ENCODE measurements around the gene ZNF462. TPM values are rescaled to one million over a fixed set of nuclear protein-coding genes. Genes with fewer than 3 reads are reported as not detected.
"Not testable (repeated sequence)": the region's sequence is repeated elsewhere in the genome, so short reads cannot be mapped to it uniquely, and the experiment has no call there.

Gene ZNF462
- total RNA-seq, 1 donor from 2014 or later, result 199 TPM

GRCh38 chr9:106843371-106843770, 19.6 kb upstream of the ZNF462 start:
- TF ChIP-seq CTCF (conservative IDR thresholded peaks at IDR 0.05), result no peak
- no peak overlapping the region for H3K4me3 Mint-ChIP-seq
- no peaks in the 10 kb centered on the region for H3K27me3 Mint-ChIP-seq (ENCODE audit: low read depth)
- no peaks in the 10 kb centered on the region for H3K4me1 Mint-ChIP-seq
- H3K9me3 Mint-ChIP-seq, result no peaks in the 10 kb centered on the region
- H3K36me3 Mint-ChIP-seq (ENCODE audit: low read depth), result no peaks in the 10 kb centered on the region
- DNase-seq (ENCODE audit: low read depth, low spot score), result no peak
- H3K27ac Mint-ChIP-seq (ENCODE audit: unreplicated experiment), result no peak overlapping the region

- DNase-seq (ENCODE audit: low read depth, low spot score), result no peak
- Mint-ChIP-seq H3K4me3 (no peak overlapping the region), H3K4me1 (no peaks in the 10 kb centered on the region), H3K27ac (ENCODE audit: unreplicated experiment) (no peak overlapping the region), H3K27me3 (ENCODE audit: low read depth) (no peaks in the 10 kb centered on the region), H3K36me3 (ENCODE audit: low read depth) (no peaks in the 10 kb centered on the region), H3K9me3 (no peaks in the 10 kb centered on the region)
- TF ChIP-seq CTCF (conservative IDR thresholded peaks at IDR 0.05), result no peak
Observed at GRCh38 chr9:106846307-106846706, 16.7 kb upstream of the ZNF462 start.

GRCh38 chr9:106846857-106847256, 16.1 kb upstream of the ZNF462 start:
- TF ChIP-seq CTCF (conservative IDR thresholded peaks at IDR 0.05), result no peak
- Mint-ChIP-seq H3K27ac (ENCODE audit: unreplicated experiment) (no peak overlapping the region), H3K36me3 (ENCODE audit: low read depth) (no peaks in the 10 kb centered on the region), H3K27me3 (ENCODE audit: low read depth) (no peaks in the 10 kb centered on the region), H3K4me1 (no peaks in the 10 kb centered on the region), H3K9me3 (no peaks in the 10 kb centered on the region), H3K4me3 (no peak overlapping the region)
- no peak for DNase-seq (ENCODE audit: low read depth, low spot score)

GRCh38 chr9:106851640-106852039, 11.3 kb upstream of the ZNF462 start:
- not testable (repeated sequence) for H3K36me3 Mint-ChIP-seq (ENCODE audit: low read depth); H3K9me3 Mint-ChIP-seq; H3K27ac Mint-ChIP-seq (ENCODE audit: unreplicated experiment); H3K4me1 Mint-ChIP-seq; DNase-seq (ENCODE audit: low read depth, low spot score); H3K27me3 Mint-ChIP-seq (ENCODE audit: low read depth); H3K4me3 Mint-ChIP-seq

- H3K36me3 Mint-ChIP-seq (ENCODE audit: low read depth), result peaks cover 3% of the 10 kb centered on the region
- peaks cover 7% of the 10 kb centered on the region for H3K27me3 Mint-ChIP-seq (ENCODE audit: low read depth)
- no peak overlapping the region for H3K27ac Mint-ChIP-seq (ENCODE audit: unreplicated experiment)
- TF ChIP-seq CTCF (conservative IDR thresholded peaks at IDR 0.05), result no peak
- peak overlapping the region; percentile 93 for H3K4me3 Mint-ChIP-seq
- peaks cover 24% of the 10 kb centered on the region for H3K4me1 Mint-ChIP-seq
- peaks cover 2% of the 10 kb centered on the region for H3K9me3 Mint-ChIP-seq
- no peak for DNase-seq (ENCODE audit: low read depth, low spot score)
Observed at GRCh38 chr9:106857811-106858470, 5.0 kb upstream of the ZNF462 start.

- peaks cover 32% of the 10 kb centered on the region for H3K4me1 Mint-ChIP-seq
- TF ChIP-seq CTCF (conservative IDR thresholded peaks at IDR 0.05), result no peak
- H3K4me3 Mint-ChIP-seq, result peak overlapping the region; percentile 93
- DNase-seq (ENCODE audit: low read depth, low spot score), result peak; percentile 54
- peaks cover 5% of the 10 kb centered on the region for H3K36me3 Mint-ChIP-seq (ENCODE audit: low read depth)
- H3K27ac Mint-ChIP-seq (ENCODE audit: unreplicated experiment), result peak overlapping the region; percentile 99
- peaks cover 2% of the 10 kb centered on the region for H3K9me3 Mint-ChIP-seq
- H3K27me3 Mint-ChIP-seq (ENCODE audit: low read depth), result peaks cover 10% of the 10 kb centered on the region
Observed at GRCh38 chr9:106859957-106860720, 2.8 kb upstream of the ZNF462 start.
